Skin epidermis (tissue), 12 donors: ENCODE results near the gene KSR1.
"Not testable (repeated sequence)": the region's sequence is repeated elsewhere in the genome, so short reads cannot be mapped to it uniquely, and the experiment has no call there.

ENCODE experiments used
- H3K27ac ChIP-seq, 21 experiments: fragments of 200-600 bp; sonication (generic) in 11 of 21; one replicate each; pipeline ENCODE4 v1.5.0; 2020; ENCODE audit warnings: mild to moderate bottlenecking in 3 of 21, inconsistent platforms in 2 of 21, moderate library complexity in 2 of 21
- H3K4me3 ChIP-seq, 7 experiments: fragments of 200-600 bp; sonication (generic) in 2 of 7; one replicate each; pipeline ENCODE4 v1.5.0; 2020; ENCODE audit warnings: inconsistent platforms in 2 of 7, mild to moderate bottlenecking in 2 of 7, moderate library complexity in 1 of 7

The KSR1 gene

GRCh38 chr17:27486741-27487140 lies 30.5 kb downstream of the KSR1 start:
- Histone ChIP-seq H3K4me3 (no peak overlapping the region), H3K27ac (peak overlapping the region in 6 of 21 experiments; percentile 18 to 62 (median 43))

DNA sequence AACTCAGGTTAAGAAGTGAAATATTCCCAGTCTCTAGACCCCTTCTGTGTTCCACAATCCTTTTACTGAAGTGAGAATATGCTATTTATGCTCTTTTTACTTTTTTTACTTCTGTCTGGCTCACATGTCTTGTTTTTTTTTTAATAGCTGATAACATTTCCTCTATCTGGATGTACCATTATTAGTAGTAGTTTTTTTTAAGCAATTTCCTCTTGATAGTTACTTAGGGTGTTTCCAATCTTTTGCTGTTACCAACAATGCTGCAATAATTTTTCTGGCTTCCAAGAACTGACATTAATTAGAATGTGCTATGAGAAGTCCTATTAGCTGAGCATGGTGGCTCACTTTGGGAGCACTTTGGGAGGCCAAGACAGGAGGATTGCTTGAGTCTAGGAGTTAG lies 32.0 kb downstream of the KSR1 start:
- peak overlapping the region in 11 of 21 experiments; percentile 5 to 81 (median 64) for H3K27ac ChIP-seq
- no peak overlapping the region for H3K4me3 ChIP-seq

DNA sequence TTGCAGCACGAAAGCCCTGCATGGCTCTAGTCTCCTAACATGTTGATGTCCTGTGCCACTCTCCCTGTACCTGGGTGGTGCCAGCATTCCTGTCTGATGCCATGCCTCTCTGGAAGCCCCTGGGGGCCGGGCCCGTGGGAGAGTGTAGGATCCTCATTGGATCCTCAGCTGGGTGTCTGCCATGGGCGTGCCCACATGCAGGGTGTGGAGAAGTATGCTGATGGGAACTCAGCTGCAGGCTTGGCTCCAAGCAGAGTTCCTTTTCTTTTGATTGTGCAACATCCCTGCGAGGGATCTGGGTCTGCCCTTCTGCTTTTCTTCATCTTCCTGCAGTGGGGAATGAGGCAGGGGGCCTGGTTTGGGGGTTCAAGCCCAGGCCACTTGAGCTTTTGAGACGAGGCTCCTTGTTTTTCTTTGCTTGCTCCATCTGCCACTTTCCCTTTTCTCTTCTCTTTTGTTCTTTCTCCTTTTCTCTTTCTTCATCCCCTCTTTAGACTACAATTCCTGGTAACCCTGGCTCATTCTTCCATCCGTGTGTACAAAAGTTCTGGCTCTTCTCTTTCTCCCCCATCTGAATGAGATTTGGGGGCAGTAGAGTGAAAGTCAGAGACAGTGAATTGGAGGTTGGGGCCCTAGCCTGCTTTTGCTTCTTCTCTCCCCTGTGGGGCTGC lies 32.9 kb downstream of the KSR1 start:
- peak overlapping the region in 15 of 21 experiments; percentile 8 to 81 (median 64) for H3K27ac ChIP-seq

GRCh38 chr17:27490391-27490790 lies 34.1 kb downstream of the KSR1 start:
- H3K4me3 ChIP-seq = no peak overlapping the region
- H3K27ac ChIP-seq = peak overlapping the region in 3 of 21 experiments; percentile 22 to 72 (median 67)

More for the DNA sequence above, 32.9 kb downstream of the KSR1 start:
- no peak overlapping the region for H3K4me3 ChIP-seq

GRCh38 chr17:27491713-27492190 lies 35.5 kb downstream of the KSR1 start:
- H3K4me3 ChIP-seq = no peak overlapping the region
- no peak overlapping the region for H3K27ac ChIP-seq

- no peak overlapping the region for H3K4me3 ChIP-seq
- no peak overlapping the region for H3K27ac ChIP-seq
Measured at GRCh38 chr17:27492470-27492869, 36.2 kb downstream of the KSR1 start.

- Histone ChIP-seq H3K4me3 (no peak overlapping the region), H3K27ac (peak overlapping the region in 7 of 21 experiments; percentile 0 to 88 (median 84))
Measured at GRCh38 chr17:27493088-27493487, 36.8 kb downstream of the KSR1 start.

- H3K27ac ChIP-seq = peak overlapping the region in 20 of 21 experiments; percentile 22 to 88 (median 80)
- H3K4me3 ChIP-seq = peak overlapping the region in 5 of 7 experiments; percentile 1 to 32 (median 11)
Measured at GRCh38 chr17:27494192-27495091, 38.2 kb downstream of the KSR1 start.

DNA sequence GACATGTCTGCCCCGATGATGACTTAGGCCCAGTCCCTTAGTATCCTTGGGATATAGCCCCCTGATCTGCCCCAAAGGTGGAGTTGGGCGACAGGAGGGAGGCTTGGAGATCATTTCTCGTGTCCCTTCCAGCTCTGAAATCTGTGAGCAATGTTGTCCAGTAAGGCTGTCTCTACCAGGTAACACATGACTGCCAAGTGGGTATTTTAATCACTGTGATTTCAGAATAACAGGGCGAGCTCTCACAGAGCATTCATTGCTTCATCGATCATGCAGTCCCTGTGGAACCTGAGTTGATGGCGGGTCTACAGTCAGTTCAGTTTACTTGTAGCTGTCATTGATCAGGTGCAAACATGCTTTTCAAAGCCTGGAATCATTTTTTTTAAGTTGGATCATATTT lies 39.2 kb downstream of the KSR1 start:
- Histone ChIP-seq H3K27ac (peak overlapping the region in 19 of 21 experiments; percentile 22 to 88 (median 81)), H3K4me3 (peak overlapping the region in 3 of 7 experiments; percentile 11 to 32 (median 19))

DNA sequence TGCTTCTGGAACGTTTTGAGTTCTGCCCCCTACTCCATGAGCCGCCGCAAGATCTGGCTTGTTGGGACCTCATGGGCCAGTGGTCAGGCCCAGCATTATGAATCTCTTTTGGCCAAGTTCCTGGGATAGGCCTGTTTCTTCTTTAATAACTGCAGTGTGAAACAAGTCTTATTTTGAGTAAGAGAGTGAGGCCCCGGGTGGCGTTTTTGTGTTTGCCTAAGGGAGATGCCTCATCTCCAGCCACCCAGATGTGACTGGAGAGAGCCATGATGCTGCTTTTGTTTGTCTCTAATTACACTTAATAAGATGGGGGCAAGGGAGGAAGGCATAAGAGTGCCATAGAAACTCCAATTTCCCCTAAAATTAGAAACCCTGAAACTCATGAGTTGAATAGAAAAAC lies 39.8 kb downstream of the KSR1 start:
- H3K27ac ChIP-seq = peak overlapping the region in 15 of 21 experiments; percentile 37 to 88 (median 81)
- H3K4me3 ChIP-seq = peak overlapping the region in 1 of 7 experiments; percentile 15

GRCh38 chr17:27496437-27496943 lies 40.2 kb downstream of the KSR1 start:
- no peak overlapping the region for H3K4me3 ChIP-seq

DNA sequence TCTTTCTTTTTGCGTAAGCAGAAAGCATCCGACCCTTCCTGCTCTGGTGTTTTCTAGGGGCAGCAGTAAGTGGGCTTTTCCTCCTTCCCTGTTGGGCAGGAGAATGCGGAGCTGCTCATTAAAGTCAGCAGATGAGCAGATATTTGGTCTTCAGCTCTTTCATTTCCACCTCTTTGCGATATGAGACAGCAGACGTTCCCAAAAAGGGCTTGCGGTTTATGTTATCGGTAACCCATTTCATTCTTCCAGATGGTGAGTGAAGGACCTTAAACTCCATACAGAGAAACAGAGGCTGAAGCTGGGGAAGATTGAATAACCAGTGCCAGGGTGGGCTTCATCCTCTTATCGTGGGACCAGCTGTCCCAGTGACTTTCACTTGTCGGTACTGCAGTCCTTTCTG lies 40.7 kb downstream of the KSR1 start:
- Histone ChIP-seq H3K4me3 (no peak overlapping the region), H3K27ac (peak overlapping the region in 18 of 21 experiments; percentile 8 to 88 (median 73))

More at GRCh38 chr17:27496437-27496943, 40.2 kb downstream of the KSR1 start:
- peak overlapping the region in 14 of 21 experiments; percentile 20 to 88 (median 78) for H3K27ac ChIP-seq

DNA sequence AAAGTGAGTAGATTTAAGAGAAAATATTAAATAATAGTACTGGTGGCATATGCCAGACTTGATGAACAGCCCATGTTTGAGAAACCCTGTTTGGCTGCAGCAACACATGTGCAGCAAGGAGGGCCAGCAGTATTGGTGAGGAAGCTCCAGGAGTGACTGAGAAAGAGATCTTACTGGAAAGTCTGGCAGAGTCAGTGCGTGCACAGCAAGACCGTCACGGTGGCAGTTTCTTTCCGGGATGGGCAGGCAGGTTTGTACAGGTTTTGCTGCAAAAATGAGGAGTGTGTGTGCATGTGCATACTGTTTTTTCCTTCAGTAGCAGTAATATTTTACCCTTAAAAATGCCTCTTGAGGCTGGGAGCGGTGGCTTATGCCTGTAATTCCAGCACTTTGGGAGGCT lies 41.4 kb downstream of the KSR1 start:
- Histone ChIP-seq H3K27ac (peak overlapping the region in 18 of 21 experiments; percentile 8 to 88 (median 68)), H3K4me3 (no peak overlapping the region)

DNA sequence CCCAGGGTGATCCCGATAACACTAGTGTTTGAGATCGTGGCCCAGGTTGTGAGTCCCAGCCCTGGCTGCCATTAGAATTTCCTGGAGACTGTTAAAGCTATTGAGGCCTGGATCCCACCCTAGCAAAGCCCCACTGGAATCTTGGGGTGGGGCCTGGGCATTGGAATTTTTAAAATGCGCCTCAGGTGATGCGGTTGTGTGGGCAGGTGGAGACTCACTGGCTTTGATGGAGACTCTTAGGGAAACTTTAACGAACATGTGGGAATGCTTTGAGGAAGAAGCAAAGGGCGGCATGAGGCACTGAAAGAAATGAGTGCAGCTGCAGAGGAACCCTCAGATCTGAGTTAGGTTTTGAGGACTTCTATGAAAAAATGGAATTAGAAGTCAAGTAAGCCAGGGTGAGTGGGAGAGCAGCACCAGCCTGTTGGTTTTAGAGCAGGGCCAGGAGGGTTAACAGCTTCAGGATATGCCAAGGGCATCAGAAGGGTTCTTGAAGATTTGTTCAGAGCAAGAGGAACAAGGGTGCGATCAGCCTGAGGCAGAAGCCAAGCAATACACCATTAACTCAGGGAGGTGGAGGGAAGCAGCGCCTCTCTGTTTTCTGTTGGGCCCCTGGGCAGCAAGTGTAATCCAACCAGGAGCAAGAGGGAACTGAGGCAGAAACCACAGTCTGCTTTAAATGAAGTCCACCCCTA lies 42.5 kb downstream of the KSR1 start:
- Histone ChIP-seq H3K4me3 (no peak overlapping the region), H3K27ac (peak overlapping the region in 16 of 21 experiments; percentile 1 to 88 (median 60))

GRCh38 chr17:27499451-27500265 lies 43.4 kb downstream of the KSR1 start:
- Histone ChIP-seq H3K27ac (peak overlapping the region in 9 of 21 experiments; percentile 1 to 75 (median 10)), H3K4me3 (no peak overlapping the region)

DNA sequence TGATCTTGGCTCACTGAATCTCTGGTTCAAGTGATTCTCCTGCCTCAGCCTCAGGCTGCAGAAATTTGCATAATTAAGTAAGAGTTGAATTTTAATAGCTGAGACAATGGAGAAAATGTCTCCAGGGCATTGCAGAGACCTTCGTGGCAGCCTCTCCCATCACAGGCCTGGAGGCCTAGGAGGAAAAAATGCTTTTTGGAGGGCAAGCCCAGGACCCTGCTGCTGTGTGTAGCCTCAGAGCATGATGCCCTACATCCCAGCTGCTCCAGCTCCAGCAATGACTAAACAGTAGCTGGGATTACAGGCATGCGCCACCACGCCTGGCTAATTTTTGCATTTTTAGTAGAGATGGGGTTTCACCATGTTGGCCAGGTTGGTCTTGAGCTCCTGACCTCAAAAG lies 45.1 kb downstream of the KSR1 start:
- H3K4me3 ChIP-seq, H3K27ac ChIP-seq: not testable (repeated sequence)

- Histone ChIP-seq H3K4me3 (no peak overlapping the region), H3K27ac (peak overlapping the region in 1 of 21 experiments; percentile 33)
Measured at GRCh38 chr17:27502526-27503324, 46.5 kb downstream of the KSR1 start.

- no peak overlapping the region for H3K27ac ChIP-seq
- no peak overlapping the region for H3K4me3 ChIP-seq
Measured at GRCh38 chr17:27503611-27504010, 47.4 kb downstream of the KSR1 start.
